C4-2B (cell line): ENCODE results near the gene ANAPC2.

Experiments
- CTCF ChIP-seq: fragments of 450-650 bp; conservative IDR thresholded peaks from 2 replicates; pipeline ENCODE4 v1.5.1; 2017; ENCODE audit warnings: mild to moderate bottlenecking
- ZFX ChIP-seq: fragments of 450-650 bp; IDR thresholded peaks from 2 replicates; pipeline ENCODE4 v1.6.1; 2017

- TF ChIP-seq CTCF (no peak), ZFX (peak; percentile 41; the same call in 1 of the 2 replicates)
These were observed 58.7 kb downstream of the ANAPC2 start for GRCh38 chr9:137129456-137130175.
